ENCODE data around the gene SERPINB12.

The SERPINB12 gene

DNA sequence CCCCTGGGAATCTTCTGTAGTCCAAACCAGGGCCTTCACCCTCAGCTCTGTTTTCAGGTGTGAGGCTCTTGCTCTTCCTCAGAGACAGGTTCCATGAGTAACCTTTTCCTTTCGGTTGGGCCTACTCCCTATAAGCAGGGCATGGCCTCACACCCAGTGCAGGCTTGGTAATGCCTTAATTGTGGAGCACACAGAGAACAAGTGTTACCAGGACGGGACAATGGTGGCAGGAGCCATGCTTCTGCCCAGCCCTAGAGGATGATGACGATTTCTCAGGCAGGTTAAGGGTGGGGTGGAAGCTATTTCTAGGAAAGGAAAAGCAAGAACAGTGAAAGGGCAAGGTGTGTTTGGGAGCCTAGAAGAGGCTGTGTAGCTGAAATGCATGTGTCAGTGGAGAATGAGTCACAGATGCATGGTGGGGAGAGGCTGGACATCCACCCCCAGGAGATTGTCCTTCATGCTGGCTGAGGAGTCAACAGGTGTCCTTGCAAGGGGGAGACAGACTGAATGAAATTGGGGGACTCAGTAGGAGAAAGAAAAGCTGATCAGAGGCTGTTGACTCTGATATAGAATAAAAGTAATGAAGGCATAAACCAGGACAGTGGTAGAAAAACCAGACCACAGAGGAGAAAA lies 22.0 kb upstream of the SERPINB12 start:
- TF ChIP-seq POLR2AphosphoS5 (IDR thresholded peaks at IDR 0.05; ENCODE audit: low read depth, low read length), result no peak
- TF ChIP-seq TAF1 (IDR thresholded peaks at IDR 0.05; ENCODE audit: borderline replicate concordance, insufficient read depth, low read length), result no peak
- TF ChIP-seq SIN3A (IDR thresholded peaks at IDR 0.05; ENCODE audit: borderline replicate concordance, insufficient read depth, low read length), result no peak
- no peak for TF ChIP-seq FOXP2 (optimal IDR thresholded peaks at IDR 0.05; ENCODE audit: borderline replicate concordance, extremely low read depth, extremely low read length, insufficient read depth)
- no peak for TF ChIP-seq REST (IDR thresholded peaks at IDR 0.05; ENCODE audit: insufficient read depth in 1 of 2, low read depth in 2 of 2, low read length in 2 of 2)

DNA sequence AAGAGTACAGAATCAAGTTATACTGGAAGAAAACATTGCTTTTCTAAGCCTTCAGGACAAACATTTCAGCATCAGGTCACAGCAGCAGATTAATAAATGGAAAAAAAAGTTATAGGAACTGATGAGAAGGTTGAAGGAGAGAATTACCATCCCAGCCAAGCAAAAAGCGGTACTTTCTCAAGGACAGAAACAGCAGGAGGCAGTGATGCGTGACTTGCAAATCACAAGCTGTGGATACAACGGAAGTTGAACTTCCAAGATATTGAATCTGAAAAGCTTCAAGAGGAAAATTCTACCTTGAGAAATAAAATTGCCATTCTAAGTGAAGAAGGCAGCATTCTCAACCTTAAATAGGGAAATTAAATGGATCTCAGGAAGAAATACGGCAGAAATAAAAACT lies 18.5 kb upstream of the SERPINB12 start:
- TF ChIP-seq REST (IDR thresholded peaks at IDR 0.05; ENCODE audit: insufficient read depth in 1 of 2, low read depth in 2 of 2, low read length in 2 of 2) (no peak), TAF1 (IDR thresholded peaks at IDR 0.05; ENCODE audit: borderline replicate concordance, insufficient read depth, low read length) (no peak), FOXP2 (optimal IDR thresholded peaks at IDR 0.05; ENCODE audit: borderline replicate concordance, extremely low read depth, extremely low read length, insufficient read depth) (no peak), POLR2AphosphoS5 (IDR thresholded peaks at IDR 0.05; ENCODE audit: low read depth, low read length) (no peak), SIN3A (IDR thresholded peaks at IDR 0.05; ENCODE audit: borderline replicate concordance, insufficient read depth, low read length) (no peak)

- TF ChIP-seq REST (IDR thresholded peaks at IDR 0.05; ENCODE audit: insufficient read depth in 1 of 2, low read depth in 2 of 2, low read length in 2 of 2) (no peak), SIN3A (IDR thresholded peaks at IDR 0.05; ENCODE audit: borderline replicate concordance, insufficient read depth, low read length) (no peak), POLR2AphosphoS5 (IDR thresholded peaks at IDR 0.05; ENCODE audit: low read depth, low read length) (no peak), TAF1 (IDR thresholded peaks at IDR 0.05; ENCODE audit: borderline replicate concordance, insufficient read depth, low read length) (no peak), FOXP2 (optimal IDR thresholded peaks at IDR 0.05; ENCODE audit: borderline replicate concordance, extremely low read depth, extremely low read length, insufficient read depth) (no peak)
These were observed 14.9 kb upstream of the SERPINB12 start for GRCh38 chr18:63527251-63527650.

DNA sequence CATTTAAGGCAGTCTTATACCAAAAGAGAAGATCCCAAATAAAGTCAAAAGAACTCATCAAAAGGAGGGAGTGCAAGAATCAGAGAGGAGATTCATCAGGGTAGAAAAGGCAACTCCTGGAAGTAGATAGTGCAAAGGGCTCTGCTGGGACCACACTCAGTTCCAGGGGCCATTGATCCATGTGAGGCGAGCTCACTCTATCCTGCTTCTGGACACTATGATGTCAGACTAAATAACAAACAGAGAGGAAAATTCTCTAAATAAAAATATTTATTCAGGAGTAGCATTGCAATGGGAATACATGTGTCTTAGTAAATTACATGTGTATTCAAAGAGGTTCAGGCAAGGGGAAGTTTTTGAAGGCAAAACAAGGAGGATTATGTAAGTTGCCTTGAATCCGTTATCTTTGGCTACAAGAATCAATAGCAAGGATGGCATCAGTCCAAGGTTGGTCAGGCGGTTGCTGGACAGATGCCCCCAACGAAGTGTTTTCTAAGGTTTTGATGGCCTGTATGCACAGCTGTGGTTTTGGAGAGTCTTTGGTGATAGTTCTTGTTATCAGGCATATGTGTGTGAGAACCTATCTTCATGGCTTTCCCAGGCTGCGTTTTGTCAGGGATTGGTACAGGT lies 13.2 kb upstream of the SERPINB12 start:
- TF ChIP-seq FOXP2 (optimal IDR thresholded peaks at IDR 0.05; ENCODE audit: borderline replicate concordance, extremely low read depth, extremely low read length, insufficient read depth) (no peak), REST (IDR thresholded peaks at IDR 0.05; ENCODE audit: insufficient read depth in 1 of 2, low read depth in 2 of 2, low read length in 2 of 2) (no peak), POLR2AphosphoS5 (IDR thresholded peaks at IDR 0.05; ENCODE audit: low read depth, low read length) (no peak), SIN3A (IDR thresholded peaks at IDR 0.05; ENCODE audit: borderline replicate concordance, insufficient read depth, low read length) (no peak), TAF1 (IDR thresholded peaks at IDR 0.05; ENCODE audit: borderline replicate concordance, insufficient read depth, low read length) (no peak)
